Body of pancreas (tissue), 4 donors: ENCODE data around the gene LRRIQ1. TPM values are rescaled to one million over a fixed set of nuclear protein-coding genes. Genes with fewer than 3 reads are reported as not detected.

ENCODE experiments used
- ATAC-seq: fragments of 150-250 bp; one replicate; pipeline ENCODE4 v1.9.1; 2016
- DNase-seq, 4 donors: peaks; one replicate each; pipeline ENCODE4 v3.0.0-alpha.2; 2019
- H3K27ac ChIP-seq, 4 donors: fragments of 200-600 bp; sonication (generic); 1 replicate in 3 of 4; 2 replicates in 1 of 4; pipeline versions ENCODE4 v1.5.1 to v1.6.1; 2016 to 2019; ENCODE audit warnings: mild to moderate bottlenecking in 1 of 4, mixed read lengths in 1 of 4, moderate library complexity in 1 of 4
- H3K27me3 ChIP-seq, 2 donors: fragments of 200-600 bp; sonication (generic); one replicate each; pipeline ENCODE4 v1.6.0; 2016; ENCODE audit warnings: mild to moderate bottlenecking in 1 of 2
- H3K36me3 ChIP-seq, 2 donors: fragments of 200-600 bp; sonication (generic); replicated peaks in 1 of 2; 2 replicates each; pipeline ENCODE4 v1.5.1; 2016; ENCODE audit warnings: low read depth in 2 of 2; ENCODE audit not compliant: insufficient read depth in 1 of 2
- H3K4me1 ChIP-seq: fragments of 200-600 bp; sonication (generic); one replicate; pipeline ENCODE4 v1.6.0; 2016
- H3K4me3 ChIP-seq, 2 donors: fragments of 200-600 bp; sonication (generic); 1 replicate in 1 of 2; 2 replicates in 1 of 2; pipeline ENCODE4 v1.5.1; 2016 to 2019
- H3K9me3 ChIP-seq, 3 donors: fragments of 200-600 bp; sonication (generic); 1 replicate in 2 of 3; 2 replicates in 1 of 3; pipeline ENCODE4 v1.5.1; 2016
- POLR2A ChIP-seq, 3 donors: fragments of 450-650 bp; IDR thresholded peaks; one replicate each; pipeline ENCODE4 v1.6.1; 2016; ENCODE audit warnings: antibody characterized with exemption in 3 of 3, mild to moderate bottlenecking in 2 of 3
- WGBS, 2 donors: methylation state at CpG; one replicate each; pipeline ENCODE4 v1.1.5; 2017; 5-methylcytosine and 5-hydroxymethylcytosine counted together
- intact Hi-C: fragments of 100-400 bp; cut with DNase I; formaldehyde crosslinking; loops from one replicate; pipeline ENCODE4 v1.15.1; 2023
- total RNA-seq, 2 donors: library from RNA; depleted of rRNA; stranded (reverse); fragments of >200 nt; gene quantifications; one replicate each; pipeline ENCODE4 v1.1.0, GENCODE V29; 2016
- TF ChIP-seq, protein P1 (sequence below), 7 experiments: fragments of 450-650 bp in 4 of 7; fragments of 200-600 bp in 3 of 7; sonication (generic) in 3 of 7; IDR thresholded peaks; one replicate each; pipeline ENCODE4 v1.5.1; 2016 to 2019; ENCODE audit warnings: antibody characterized with exemption in 7 of 7

The LRRIQ1 gene
- total RNA-seq, 2 donors from 2014 or later = 1.0 to 3.6 TPM

DNA sequence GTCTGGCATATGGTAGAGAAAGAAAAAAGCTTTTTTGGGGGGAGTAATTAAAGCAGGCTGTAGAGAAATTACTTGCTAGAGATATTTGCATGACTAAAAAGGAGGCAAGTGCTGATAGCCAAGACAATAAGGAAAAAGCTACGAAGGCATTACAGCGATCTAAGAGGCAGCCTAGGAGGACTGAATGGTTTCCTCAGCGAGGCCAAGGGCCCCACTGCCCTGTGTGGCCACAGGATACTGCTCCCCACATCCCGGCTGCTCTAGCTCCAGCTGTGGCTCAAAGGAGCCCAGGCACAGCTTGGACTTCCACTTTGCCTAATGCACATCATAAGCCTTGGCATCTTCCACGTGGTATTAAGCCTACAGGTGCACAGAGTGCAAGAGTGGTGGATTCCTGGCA lies 53.6 kb downstream of the LRRIQ1 start:
- Histone ChIP-seq H3K27me3 (no peaks in the 10 kb centered on the region), H3K4me1 (no peaks in the 10 kb centered on the region), H3K9me3 (no peaks in the 10 kb centered on the region), H3K4me3 (no peak overlapping the region), H3K27ac (no peak overlapping the region), H3K36me3 (no peaks in the 10 kb centered on the region)
- intact Hi-C loops = no loop called here
- no peak for DNase-seq
- TF ChIP-seq, protein P1, sequence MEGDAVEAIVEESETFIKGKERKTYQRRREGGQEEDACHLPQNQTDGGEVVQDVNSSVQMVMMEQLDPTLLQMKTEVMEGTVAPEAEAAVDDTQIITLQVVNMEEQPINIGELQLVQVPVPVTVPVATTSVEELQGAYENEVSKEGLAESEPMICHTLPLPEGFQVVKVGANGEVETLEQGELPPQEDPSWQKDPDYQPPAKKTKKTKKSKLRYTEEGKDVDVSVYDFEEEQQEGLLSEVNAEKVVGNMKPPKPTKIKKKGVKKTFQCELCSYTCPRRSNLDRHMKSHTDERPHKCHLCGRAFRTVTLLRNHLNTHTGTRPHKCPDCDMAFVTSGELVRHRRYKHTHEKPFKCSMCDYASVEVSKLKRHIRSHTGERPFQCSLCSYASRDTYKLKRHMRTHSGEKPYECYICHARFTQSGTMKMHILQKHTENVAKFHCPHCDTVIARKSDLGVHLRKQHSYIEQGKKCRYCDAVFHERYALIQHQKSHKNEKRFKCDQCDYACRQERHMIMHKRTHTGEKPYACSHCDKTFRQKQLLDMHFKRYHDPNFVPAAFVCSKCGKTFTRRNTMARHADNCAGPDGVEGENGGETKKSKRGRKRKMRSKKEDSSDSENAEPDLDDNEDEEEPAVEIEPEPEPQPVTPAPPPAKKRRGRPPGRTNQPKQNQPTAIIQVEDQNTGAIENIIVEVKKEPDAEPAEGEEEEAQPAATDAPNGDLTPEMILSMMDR (IDR thresholded peaks at IDR 0.05) = no peak
- no peak for TF ChIP-seq POLR2A (IDR thresholded peaks at IDR 0.05)
- WGBS, 2 donors = 57% methylated on average over 5 of the region's 5 CpGs
- ATAC-seq = no peak

DNA sequence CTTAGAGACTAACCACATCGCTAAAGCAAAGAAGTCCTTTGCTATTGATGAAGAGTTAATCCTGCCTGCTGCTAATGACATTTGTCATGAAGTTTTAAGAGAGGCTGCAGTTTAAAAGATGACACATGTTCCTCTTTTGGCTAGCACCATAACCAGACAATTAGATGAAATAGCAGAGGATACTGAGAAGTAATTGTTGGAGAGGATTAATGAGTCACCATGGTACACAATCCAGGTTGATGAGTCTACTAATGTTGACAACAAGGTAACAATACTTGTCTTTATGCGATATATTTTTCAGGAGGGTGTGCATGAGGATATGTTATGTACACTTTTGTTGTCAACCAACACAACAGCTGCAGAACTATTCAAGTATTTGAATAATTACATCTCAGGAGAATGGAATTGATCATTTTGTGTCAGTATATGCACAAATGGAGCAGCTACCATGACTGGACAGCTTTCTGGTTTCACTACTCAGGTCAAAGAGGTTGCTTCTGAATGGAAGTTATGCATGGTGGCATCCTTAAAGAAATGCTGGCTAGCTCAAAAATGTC lies 56.7 kb downstream of the LRRIQ1 start:
- intact Hi-C loops = no loop called here
- WGBS, 2 donors = 47 to 54% methylated on average over 2 of the region's 2 CpGs
- no peaks in the 10 kb centered on the region for H3K27me3 ChIP-seq
- no peaks in the 10 kb centered on the region for H3K9me3 ChIP-seq
- H3K36me3 ChIP-seq = no peaks in the 10 kb centered on the region
- no peak overlapping the region for H3K4me3 ChIP-seq
- no peak for TF ChIP-seq POLR2A (IDR thresholded peaks at IDR 0.05)
- TF ChIP-seq, protein P1 (IDR thresholded peaks at IDR 0.05) = no peak
- H3K4me1 ChIP-seq = no peaks in the 10 kb centered on the region
- H3K27ac ChIP-seq = no peak overlapping the region
- DNase-seq (no peak), ATAC-seq (no peak)

DNA sequence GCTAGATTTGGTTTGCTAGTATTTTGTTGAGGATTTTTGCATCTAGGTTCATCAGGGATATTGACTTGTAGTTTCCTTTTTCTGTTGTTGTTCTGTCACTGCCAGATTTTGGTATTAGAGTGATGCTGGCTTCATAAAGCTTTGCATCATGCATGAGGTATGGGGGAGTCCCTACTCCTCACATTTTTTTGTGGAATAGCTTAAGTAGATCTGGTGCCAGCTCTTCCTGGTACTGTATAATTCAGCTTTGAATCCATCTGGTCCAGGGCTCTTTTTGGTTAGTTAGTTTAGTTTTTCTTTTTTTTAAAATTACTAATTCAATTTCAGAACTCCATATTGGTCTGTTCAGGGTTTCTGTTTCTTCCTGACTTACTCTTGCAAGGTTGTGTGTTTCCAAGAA lies 59.4 kb downstream of the LRRIQ1 start:
- intact Hi-C loops = no loop called here

DNA sequence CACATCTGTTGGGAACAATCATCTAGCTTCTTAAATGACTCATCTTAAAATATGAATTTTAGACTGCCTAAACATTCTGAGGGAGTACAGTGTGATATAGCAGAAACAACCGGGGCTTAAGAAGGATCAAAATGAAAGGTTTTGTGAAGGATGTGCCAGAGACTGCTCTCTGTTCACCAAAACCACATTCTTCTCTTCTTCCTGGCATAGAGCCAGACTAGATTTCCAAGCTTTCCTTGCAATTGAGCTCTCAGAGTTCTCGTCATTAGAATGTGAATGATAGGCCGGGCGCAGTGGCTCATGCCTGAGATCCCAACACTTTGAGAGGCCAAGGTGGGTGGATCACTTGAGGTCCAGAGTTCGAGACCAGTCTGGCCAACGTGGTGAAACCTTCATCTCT lies 94.5 kb downstream of the LRRIQ1 start:
- Histone ChIP-seq H3K4me3 (no peak overlapping the region), H3K9me3 (no peaks in the 10 kb centered on the region), H3K27me3 (no peaks in the 10 kb centered on the region), H3K4me1 (no peaks in the 10 kb centered on the region), H3K27ac (no peak overlapping the region), H3K36me3 (no peaks in the 10 kb centered on the region)
- WGBS, 2 donors = 68 to 73% methylated on average over 6 of the region's 6 CpGs
- no peak for ATAC-seq
- TF ChIP-seq, protein P1 (IDR thresholded peaks at IDR 0.05) = no peak
- TF ChIP-seq POLR2A (IDR thresholded peaks at IDR 0.05) = no peak
- no peak for DNase-seq
- intact Hi-C loops = no loop called here

More for the DNA sequence above, 59.4 kb downstream of the LRRIQ1 start:
- DNase-seq = no peak
- no peak for TF ChIP-seq POLR2A (IDR thresholded peaks at IDR 0.05)
- TF ChIP-seq, protein P1 (IDR thresholded peaks at IDR 0.05) = no peak
- H3K36me3 ChIP-seq = no peaks in the 10 kb centered on the region
- no peak for ATAC-seq
- no peak overlapping the region for H3K4me3 ChIP-seq
- no peaks in the 10 kb centered on the region for H3K9me3 ChIP-seq
- no peaks in the 10 kb centered on the region for H3K27me3 ChIP-seq
- H3K4me1 ChIP-seq = no peaks in the 10 kb centered on the region
- H3K27ac ChIP-seq = no peak overlapping the region

DNA sequence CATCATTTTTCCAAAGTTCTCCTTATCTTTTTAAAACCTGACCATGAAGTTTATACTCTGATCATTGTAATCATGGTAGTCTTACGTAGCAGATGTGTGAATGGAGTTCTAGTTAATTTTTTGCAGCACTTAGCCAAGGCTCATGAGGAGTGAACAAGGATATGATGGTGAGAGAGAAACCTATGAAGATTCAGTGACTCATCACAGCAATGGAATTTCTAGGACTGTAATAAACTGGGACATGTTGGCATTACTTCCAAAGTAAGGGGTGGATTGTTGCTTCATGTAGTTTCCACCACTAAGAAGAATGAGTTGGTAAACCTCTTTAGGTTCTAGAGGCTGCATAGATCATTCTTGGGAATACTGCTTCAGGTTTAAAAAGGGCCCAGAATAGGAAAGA lies 102.7 kb downstream of the LRRIQ1 start:
- H3K27ac ChIP-seq = no peak overlapping the region
- WGBS, 2 donors = 58 to 62% methylated on average over 1 of the region's 1 CpG
- H3K4me3 ChIP-seq = no peak overlapping the region
- no peaks in the 10 kb centered on the region for H3K27me3 ChIP-seq
- H3K9me3 ChIP-seq = no peaks in the 10 kb centered on the region
- no peak for TF ChIP-seq POLR2A (IDR thresholded peaks at IDR 0.05)
- TF ChIP-seq, protein P1 (IDR thresholded peaks at IDR 0.05) = no peak
- ATAC-seq = no peak
- intact Hi-C loops = no loop called here
- DNase-seq = no peak
- no peaks in the 10 kb centered on the region for H3K4me1 ChIP-seq
- no peaks in the 10 kb centered on the region for H3K36me3 ChIP-seq
